Kidney capillary endothelial cell (primary cell): ENCODE results near the gene LEMD1.

Experiments used
- DNase-seq: peaks from one replicate; pipeline ENCODE4 v3.0.0-alpha.2; 2018; ENCODE audit warnings: low spot score

Gene LEMD1

DNA sequence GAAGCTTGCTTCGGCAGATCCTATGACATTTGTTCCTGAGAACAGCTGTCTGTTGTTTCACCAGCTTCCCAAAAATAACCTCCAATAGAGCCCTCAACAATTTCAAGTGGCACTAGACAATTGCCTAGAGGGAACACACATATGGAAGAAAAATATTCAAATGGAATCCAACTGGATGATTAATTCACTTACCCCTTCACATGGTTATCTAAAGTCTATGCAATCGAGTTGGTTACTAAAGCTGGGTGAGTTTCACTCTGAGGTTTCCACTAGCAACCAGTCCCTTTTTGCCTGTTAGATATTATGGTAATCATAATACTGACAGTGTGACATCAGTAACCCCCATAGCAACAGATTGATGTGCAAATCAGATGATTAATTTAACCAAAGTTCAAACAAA, at the start of gene LEMD1:
TSS of gene LEMD1 (minus strand) at position 259 of the 400 bp plus-strand sequence. CDS start 1,520 bp downstream, outside the sequence.
- no peak for DNase-seq

DNA sequence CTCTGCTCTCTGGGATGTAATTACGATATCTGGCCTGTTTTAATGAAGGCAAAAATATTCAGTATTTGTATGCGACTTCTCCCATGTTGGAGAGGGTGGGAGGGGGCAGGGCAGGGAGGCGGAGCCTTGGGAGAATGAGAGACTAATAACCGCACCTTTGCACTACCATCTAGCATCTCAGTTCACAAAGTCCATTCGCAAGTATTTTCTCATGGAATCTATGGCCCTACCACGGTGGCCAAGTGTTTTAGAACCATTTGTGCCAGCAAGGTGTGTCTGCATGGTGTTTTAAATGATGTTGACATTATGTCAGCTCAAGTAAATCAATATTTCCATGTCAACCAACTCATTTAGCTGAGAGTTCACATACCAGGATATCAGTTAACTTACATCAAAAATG, 48.3 kb upstream of the LEMD1 start:
- DNase-seq, result no peak

GRCh38 chr1:205466595-205467220, 44.9 kb upstream of the LEMD1 start:
- no peak for DNase-seq

DNA sequence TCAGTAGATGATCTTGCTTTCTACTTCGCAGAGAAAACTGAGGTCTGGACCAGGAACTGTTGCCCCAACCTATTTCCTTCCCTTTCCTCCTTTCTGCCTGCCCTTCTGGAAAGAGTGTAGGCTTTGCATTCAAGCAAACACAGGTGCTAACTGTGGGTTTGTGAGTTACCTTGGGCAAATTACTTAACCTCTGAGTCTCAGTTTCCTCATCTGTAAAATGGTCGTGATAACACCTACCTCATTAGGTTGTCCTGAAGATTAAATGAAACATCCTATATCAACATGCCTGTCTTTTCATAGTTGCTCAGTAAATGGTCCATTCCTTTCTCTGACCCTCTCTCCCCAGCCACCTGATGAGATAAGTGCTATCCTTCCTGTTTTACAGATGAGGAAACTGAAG, 43.5 kb upstream of the LEMD1 start:
- DNase-seq, result no peak

DNA sequence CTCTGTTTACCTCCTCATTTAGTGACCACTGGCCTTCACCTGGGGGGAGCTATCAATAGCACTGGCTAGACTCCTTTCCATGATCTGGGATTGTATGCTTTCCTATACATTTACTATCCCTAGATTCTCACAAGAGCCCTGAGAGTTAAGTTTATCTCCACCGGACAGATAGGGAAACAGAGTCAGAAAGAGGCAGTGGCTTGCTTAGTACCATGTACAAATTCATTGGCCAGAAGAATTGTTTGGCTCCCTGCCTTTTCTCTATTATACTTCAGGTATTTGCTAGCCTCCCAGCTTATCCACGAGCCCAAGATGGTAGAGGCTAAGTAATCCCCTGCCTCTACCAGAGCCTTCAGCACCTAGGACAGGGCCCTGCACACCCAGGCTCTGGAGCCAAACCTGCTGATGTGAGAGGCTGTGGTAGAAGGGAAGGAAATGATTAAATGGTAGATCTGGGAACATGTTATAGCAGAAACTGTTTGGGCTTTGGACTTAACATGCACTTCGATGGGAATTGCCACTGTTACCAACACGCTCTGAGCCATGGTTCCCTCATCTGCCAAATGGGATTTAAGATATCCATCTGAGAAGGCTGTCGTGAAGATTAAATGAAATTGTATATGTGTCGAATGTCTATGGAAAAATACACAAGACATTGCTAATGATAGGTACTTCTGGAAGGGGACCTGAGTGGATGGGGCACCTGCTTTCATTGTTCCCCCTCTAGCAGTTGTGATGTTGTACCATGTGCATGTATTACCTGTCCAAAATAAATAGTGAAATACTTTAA, 37.1 kb upstream of the LEMD1 start:
- peak; percentile 53 for DNase-seq

GRCh38 chr1:205456868-205457745, 35.3 kb upstream of the LEMD1 start:
- DNase-seq, result no peak

DNA sequence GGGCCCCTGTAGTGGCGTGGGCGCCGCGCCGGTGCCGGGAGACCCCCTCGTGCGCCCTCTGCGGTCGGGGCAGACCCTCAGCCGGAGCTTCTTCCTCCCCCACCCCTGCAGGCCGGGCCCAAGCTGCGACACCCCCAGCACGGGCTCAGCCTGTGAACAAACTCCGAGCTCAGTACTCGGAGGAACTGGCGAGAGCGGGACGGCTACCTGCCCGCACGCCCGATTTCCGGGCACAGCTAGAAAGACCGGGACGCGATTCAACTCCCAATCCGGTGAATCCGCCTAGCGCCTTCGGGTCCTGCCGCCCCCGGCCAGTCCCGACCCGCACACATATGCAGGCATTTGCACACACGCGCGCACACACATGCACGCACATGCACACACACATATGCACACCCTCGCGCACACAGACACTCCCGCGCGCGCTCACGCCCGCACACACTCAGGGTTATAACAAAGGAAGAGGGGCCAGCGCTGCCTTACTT, 34.6 kb upstream of the LEMD1 start:
- no peak for DNase-seq

DNA sequence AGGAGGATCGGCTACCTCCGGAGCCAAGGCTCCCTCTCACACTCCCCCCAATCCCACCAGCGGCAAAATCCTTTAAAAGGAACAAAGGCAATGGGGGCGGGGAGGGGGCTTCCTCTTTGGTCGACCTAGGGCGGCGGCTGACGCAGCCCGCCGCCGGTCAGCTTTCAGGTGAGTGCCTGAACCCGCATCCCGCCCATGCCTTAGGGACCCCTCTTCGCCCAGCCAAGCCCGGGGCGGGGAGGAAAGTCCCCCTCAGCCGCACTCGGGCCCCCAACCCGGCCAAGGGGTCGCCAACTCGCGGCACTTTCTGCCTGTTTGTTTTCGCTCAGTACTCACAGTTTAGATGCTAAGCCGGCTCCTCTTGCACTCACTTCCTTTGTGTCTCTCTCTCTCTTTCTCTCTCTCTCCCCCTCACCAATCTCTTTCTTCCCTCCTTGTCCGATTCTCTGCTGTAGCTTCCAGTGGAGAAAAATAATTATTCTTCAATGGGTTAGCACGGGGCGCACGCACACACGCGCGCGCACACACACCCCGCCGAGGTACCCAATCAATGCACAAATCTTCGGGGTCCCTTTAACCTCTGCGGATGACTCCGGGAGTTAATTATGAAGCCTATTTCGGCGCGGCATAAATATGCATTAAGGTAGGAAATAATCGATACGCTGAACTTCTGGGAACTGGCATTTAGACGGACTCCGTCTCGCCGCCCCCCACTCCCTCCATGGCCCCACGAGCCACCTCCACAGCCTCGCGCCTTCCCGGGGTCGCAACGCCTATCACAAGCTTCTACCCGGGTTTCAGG, 33.9 kb upstream of the LEMD1 start, which contains the start of gene BLACAT1:
TSS of gene BLACAT1 (minus strand) at position 465 of the 802 bp plus-strand sequence.
- DNase-seq, result no peak

- DNase-seq, result no peak
These were observed 33.1 kb upstream of the LEMD1 start for GRCh38 chr1:205454903-205455335.

DNA sequence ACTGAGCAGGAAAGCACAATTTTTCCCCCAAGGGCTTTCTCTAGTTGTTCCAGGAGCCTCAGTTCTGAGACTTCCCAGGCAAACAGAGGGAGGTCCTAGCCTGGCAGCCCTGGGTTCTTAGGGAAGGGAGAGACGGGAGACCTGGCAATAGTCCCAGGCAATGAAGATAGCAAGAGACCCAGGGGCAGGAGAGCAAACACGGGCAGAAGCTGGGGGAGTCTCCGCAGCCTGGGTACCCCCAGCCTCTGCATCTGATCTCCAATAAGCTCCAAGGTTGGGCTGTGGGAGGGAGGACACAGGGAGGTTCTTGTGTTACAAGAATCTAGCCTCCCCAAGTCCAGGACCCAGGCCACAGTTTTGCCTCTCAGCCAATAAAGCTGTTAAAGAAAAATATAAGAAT, 31.6 kb upstream of the LEMD1 start:
- DNase-seq, result no peak

DNA sequence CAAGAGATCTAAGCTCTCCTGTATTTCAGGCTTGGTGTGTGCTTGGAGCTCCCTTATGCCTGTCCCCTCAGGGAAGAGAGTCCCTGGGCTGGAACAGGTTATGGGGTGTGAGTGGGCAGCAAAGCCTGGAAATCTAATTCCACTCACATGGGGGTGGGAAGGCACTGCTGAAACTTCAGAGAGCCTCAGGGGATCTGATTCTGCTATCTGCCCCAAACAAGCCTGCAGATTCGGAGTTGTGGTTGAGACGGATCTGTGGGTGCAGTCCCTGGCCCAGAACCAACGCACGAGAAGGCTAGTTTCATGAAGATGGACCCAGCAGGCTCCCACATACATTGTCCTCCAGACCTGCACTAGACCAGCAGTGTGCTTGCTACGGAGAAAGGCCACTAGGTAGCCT, 31.1 kb upstream of the LEMD1 start:
- DNase-seq, result no peak

GRCh38 chr1:205452364-205452763, 30.5 kb upstream of the LEMD1 start:
- no peak for DNase-seq

- DNase-seq, result no peak
These were observed 29.9 kb upstream of the LEMD1 start for GRCh38 chr1:205451759-205452164.

DNA sequence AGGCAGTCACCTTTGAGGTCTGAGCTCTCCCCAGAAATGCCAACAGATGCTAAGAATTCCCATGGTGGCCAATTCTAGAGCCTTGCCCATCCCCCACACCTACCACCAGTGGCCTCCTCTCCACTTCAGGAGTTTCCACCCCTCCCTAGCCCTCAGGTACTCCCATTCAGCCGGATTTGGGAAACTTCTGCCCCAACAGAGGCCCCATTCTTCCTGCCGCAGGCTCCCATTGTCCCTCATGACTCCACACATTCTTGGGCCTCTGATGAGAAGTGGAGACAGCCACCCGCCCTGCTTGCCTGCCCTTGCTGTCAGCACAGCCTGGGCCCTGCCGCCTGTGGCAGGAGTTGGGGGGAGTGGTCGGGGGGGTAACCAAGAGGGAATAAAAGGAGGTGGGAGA, 29.3 kb upstream of the LEMD1 start:
- no peak for DNase-seq

- DNase-seq, result no peak
These were observed 28.6 kb upstream of the LEMD1 start for GRCh38 chr1:205450448-205450847.

DNA sequence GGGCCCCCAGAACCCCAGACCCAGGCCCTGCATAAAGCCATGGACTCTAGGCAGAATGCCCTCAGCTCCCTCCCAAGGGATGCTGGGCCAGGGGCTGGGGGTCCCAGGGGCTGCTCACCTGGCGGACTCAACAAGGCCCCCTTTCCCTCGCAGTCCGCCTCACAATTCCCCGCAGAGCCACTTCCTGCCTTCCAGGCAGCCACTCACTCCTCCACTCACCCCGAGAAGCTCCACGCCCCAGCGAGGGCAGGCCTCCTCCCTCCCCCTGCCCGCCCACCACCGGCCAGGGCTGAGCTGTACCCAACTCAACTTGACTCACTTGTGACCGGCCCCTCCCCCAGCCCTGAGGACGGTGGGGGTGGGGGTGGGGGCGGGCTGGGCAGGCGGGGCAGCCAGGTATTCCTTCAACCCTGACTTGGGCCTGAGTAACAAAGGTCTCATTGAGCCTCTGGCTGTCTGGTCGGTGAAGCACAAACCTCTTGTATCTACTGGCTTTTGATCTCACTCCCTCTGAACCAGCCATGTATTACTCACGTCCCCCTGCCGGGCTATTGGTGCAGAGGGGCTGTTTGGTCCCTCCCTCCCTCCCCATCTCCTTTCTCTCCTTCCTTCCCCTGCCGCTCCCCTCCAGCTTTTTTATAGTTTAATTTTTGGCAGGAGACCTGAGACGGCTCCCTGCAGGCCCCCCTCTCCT, 28.0 kb upstream of the LEMD1 start:
- DNase-seq, result no peak

GRCh38 chr1:205449254-205449749, 27.4 kb upstream of the LEMD1 start:
- no peak for DNase-seq

DNA sequence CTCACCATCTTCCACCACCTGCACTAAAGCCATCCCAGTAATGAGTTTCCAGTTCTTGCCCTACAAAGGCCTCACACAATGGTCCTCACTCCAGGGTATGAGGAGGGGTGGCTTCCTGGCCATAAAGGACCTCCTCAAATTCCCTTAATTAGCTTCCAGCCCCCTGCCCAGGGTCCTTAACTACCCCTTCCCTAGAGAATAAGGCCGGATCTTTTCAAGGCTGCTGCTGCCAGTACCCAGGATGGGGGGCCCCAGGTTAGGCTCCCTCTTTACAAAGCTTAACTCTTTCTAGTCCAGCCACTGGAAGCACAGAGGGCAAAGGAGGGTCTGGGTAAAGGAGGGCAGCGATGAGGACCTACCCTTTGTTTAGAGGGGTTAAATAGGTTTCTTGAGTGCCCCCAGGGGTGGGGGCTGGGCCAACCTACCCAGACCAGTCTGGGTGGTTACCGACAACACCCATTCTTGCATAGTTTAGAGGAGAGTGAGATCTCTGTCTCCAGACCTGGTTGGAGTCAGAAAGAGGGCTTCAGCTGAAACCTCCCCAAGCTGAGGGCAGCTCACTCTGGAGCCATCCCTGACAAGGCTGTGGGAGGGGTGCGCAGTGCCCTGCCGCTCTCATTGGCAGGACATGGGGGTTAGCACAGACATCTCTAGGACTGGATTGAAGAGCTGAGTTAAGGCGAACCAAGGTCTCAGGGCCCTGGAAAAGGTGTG, 26.8 kb upstream of the LEMD1 start:
- no peak for DNase-seq

- no peak for DNase-seq
These were observed 25.8 kb upstream of the LEMD1 start for GRCh38 chr1:205447457-205448341.
